ENCODE measurements around the gene APOC1.

DNA sequence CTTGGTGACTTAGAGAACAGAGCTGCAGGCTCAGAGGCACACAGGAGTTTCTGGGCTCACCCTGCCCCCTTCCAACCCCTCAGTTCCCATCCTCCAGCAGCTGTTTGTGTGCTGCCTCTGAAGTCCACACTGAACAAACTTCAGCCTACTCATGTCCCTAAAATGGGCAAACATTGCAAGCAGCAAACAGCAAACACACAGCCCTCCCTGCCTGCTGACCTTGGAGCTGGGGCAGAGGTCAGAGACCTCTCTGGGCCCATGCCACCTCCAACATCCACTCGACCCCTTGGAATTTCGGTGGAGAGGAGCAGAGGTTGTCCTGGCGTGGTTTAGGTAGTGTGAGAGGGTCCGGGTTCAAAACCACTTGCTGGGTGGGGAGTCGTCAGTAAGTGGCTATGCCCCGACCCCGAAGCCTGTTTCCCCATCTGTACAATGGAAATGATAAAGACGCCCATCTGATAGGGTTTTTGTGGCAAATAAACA, 9.9 kb downstream of the APOC1 start:
- TF ChIP-seq, protein P1, sequence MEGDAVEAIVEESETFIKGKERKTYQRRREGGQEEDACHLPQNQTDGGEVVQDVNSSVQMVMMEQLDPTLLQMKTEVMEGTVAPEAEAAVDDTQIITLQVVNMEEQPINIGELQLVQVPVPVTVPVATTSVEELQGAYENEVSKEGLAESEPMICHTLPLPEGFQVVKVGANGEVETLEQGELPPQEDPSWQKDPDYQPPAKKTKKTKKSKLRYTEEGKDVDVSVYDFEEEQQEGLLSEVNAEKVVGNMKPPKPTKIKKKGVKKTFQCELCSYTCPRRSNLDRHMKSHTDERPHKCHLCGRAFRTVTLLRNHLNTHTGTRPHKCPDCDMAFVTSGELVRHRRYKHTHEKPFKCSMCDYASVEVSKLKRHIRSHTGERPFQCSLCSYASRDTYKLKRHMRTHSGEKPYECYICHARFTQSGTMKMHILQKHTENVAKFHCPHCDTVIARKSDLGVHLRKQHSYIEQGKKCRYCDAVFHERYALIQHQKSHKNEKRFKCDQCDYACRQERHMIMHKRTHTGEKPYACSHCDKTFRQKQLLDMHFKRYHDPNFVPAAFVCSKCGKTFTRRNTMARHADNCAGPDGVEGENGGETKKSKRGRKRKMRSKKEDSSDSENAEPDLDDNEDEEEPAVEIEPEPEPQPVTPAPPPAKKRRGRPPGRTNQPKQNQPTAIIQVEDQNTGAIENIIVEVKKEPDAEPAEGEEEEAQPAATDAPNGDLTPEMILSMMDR (IDR thresholded peaks at IDR 0.05), result no peak
- no peak for TF ChIP-seq POLR2AphosphoS5 (IDR thresholded peaks at IDR 0.05)
- no peak for TF ChIP-seq POLR2A (IDR thresholded peaks at IDR 0.05)

All from suprapubic skin (tissue), 4 donors.